Measurements from ENCODE around the gene PLA2G1B.

GRCh38 chr12:120314220-120314619 is 13.4 kb downstream of the PLA2G1B start:
- TF ChIP-seq EZH2 (IDR thresholded peaks at IDR 0.05; ENCODE audit: insufficient read depth, poor library complexity, severe bottlenecking) (no peak), EZH2phosphoT487 (IDR thresholded peaks at IDR 0.05; ENCODE audit: insufficient read depth, low read depth) (no peak)

Measured in GM23248 (cell line).